Measurements from ENCODE around the gene PMPCA. TPM values are rescaled to one million over a fixed set of nuclear protein-coding genes. Genes with fewer than 3 reads are reported as not detected.

Gene PMPCA
- total RNA-seq, 4 donors from 2014 or later, result 36.4 to 59.3 (median 39.8) TPM

- H3K9me3 ChIP-seq, result no peaks in the 10 kb centered on the region
- H3K36me3 ChIP-seq, result peaks cover 0 to 98% of the 10 kb centered on the region in 2 donors
- no peak overlapping the region for H3K4me3 ChIP-seq
- no peak for ATAC-seq
- H3K27ac ChIP-seq, result no peak overlapping the region
- no peak for TF ChIP-seq CTCF (IDR thresholded peaks at IDR 0.05)
- no peak for TF ChIP-seq EP300 (IDR thresholded peaks at IDR 0.05)
- TF ChIP-seq POLR2A (IDR thresholded peaks at IDR 0.05), result no peak
- TF ChIP-seq POLR2AphosphoS5 (IDR thresholded peaks at IDR 0.05), result no peak
- no peaks in the 10 kb centered on the region for H3K4me1 ChIP-seq
- no peaks in the 10 kb centered on the region for H3K27me3 ChIP-seq
- WGBS, 2 donors (ENCODE audit: low coverage in 1 of 2), result 80% methylated on average over 2 of the region's 25 CpGs; no CpG with 5 or more reads in 1 of the 2 donors
Observed at GRCh38 chr9:136454026-136454796, 43.8 kb downstream of the PMPCA start.

GRCh38 chr9:136455043-136456002, 44.9 kb downstream of the PMPCA start:
- Histone ChIP-seq H3K9me3 (no peaks in the 10 kb centered on the region), H3K4me3 (no peak overlapping the region), H3K36me3 (peaks cover 0 to 98% of the 10 kb centered on the region in 2 donors), H3K27me3 (no peaks in the 10 kb centered on the region), H3K27ac (no peak overlapping the region), H3K4me1 (no peaks in the 10 kb centered on the region)
- WGBS, 2 donors (ENCODE audit: low coverage in 1 of 2), result 70 to 89% methylated on average over 4 to 13 of the region's 43 CpGs
- no peak for TF ChIP-seq POLR2AphosphoS5 (IDR thresholded peaks at IDR 0.05)
- TF ChIP-seq POLR2A (IDR thresholded peaks at IDR 0.05), result no peak
- no peak for TF ChIP-seq CTCF (IDR thresholded peaks at IDR 0.05)
- no peak for TF ChIP-seq EP300 (IDR thresholded peaks at IDR 0.05)
- ATAC-seq, result no peak

- H3K4me1 ChIP-seq, result no peaks in the 10 kb centered on the region
- H3K9me3 ChIP-seq, result no peaks in the 10 kb centered on the region
- WGBS, 2 donors (ENCODE audit: low coverage in 1 of 2), result 55 to 100% methylated on average over 1 to 2 of the region's 9 CpGs
- H3K4me3 ChIP-seq, result no peak overlapping the region
- TF ChIP-seq POLR2AphosphoS5 (IDR thresholded peaks at IDR 0.05) (no peak), EP300 (IDR thresholded peaks at IDR 0.05) (no peak), POLR2A (IDR thresholded peaks at IDR 0.05) (no peak), CTCF (IDR thresholded peaks at IDR 0.05) (no peak)
- no peak overlapping the region for H3K27ac ChIP-seq
- no peak for ATAC-seq
- H3K36me3 ChIP-seq, result peaks cover 0 to 98% of the 10 kb centered on the region in 2 donors
- H3K27me3 ChIP-seq, result no peaks in the 10 kb centered on the region
Observed at GRCh38 chr9:136456258-136456657, 45.8 kb downstream of the PMPCA start.

- peaks cover 0 to 100% of the 10 kb centered on the region in 2 donors for H3K36me3 ChIP-seq
- no peaks in the 10 kb centered on the region for H3K4me1 ChIP-seq
- no peak overlapping the region for H3K27ac ChIP-seq
- H3K27me3 ChIP-seq, result no peaks in the 10 kb centered on the region
- TF ChIP-seq CTCF (IDR thresholded peaks at IDR 0.05) (no peak), POLR2A (IDR thresholded peaks at IDR 0.05) (no peak), POLR2AphosphoS5 (IDR thresholded peaks at IDR 0.05) (no peak), EP300 (IDR thresholded peaks at IDR 0.05) (no peak)
- H3K9me3 ChIP-seq, result no peaks in the 10 kb centered on the region
- H3K4me3 ChIP-seq, result no peak overlapping the region
- WGBS, 2 donors (ENCODE audit: low coverage in 1 of 2), result 100% methylated on average over 2 of the region's 24 CpGs; no CpG with 5 or more reads in 1 of the 2 donors
- no peak for ATAC-seq
Observed at GRCh38 chr9:136457326-136457725, 46.9 kb downstream of the PMPCA start.

All from gastroesophageal sphincter (tissue), 4 donors.